Ovary (tissue), 3 donors: ENCODE results near the gene HERC4.

Experiments used
- EP300 ChIP-seq: sonication (generic); formaldehyde crosslinking; IDR thresholded peaks from one replicate; pipeline ENCODE4 v1.6.1; 2017; ENCODE audit warnings: antibody characterized with exemption
- POLR2A ChIP-seq: fragments of 450-650 bp; IDR thresholded peaks from one replicate; pipeline ENCODE4 v1.6.1; 2017; ENCODE audit warnings: antibody characterized with exemption, mild to moderate bottlenecking, moderate library complexity
- TF ChIP-seq, protein P1 (sequence below), 3 donors: fragments of 450-650 bp in 2 of 3; fragments of 200-600 bp in 1 of 3; IDR thresholded peaks; one replicate each; pipeline versions ENCODE4 v1.5.1 to v1.8.0; 2016 to 2022; ENCODE audit warnings: antibody characterized with exemption in 3 of 3, mild to moderate bottlenecking in 1 of 3
- donor health status: DM: no; HTN: no; CAD: no.

DNA sequence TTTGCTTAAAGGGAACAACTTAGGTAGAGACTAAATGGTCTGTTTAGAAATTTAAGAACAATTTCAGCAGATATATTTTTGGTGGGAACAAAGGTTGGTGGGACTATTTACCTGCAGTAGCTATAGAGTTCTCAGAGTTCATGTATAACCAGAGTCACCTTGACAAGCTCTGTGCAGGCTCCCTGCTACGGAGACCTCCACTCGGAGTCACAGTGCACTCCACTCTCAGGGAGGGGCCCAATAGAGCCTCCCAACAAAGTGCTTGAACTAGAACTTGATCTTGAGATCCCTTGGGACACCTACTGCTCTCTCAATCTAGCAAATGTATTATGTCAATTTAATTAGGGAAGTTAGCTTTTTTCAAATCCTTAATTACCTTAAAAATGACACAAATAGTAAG lies 36.5 kb upstream of the HERC4 start:
- TF ChIP-seq, protein P1, sequence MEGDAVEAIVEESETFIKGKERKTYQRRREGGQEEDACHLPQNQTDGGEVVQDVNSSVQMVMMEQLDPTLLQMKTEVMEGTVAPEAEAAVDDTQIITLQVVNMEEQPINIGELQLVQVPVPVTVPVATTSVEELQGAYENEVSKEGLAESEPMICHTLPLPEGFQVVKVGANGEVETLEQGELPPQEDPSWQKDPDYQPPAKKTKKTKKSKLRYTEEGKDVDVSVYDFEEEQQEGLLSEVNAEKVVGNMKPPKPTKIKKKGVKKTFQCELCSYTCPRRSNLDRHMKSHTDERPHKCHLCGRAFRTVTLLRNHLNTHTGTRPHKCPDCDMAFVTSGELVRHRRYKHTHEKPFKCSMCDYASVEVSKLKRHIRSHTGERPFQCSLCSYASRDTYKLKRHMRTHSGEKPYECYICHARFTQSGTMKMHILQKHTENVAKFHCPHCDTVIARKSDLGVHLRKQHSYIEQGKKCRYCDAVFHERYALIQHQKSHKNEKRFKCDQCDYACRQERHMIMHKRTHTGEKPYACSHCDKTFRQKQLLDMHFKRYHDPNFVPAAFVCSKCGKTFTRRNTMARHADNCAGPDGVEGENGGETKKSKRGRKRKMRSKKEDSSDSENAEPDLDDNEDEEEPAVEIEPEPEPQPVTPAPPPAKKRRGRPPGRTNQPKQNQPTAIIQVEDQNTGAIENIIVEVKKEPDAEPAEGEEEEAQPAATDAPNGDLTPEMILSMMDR (IDR thresholded peaks at IDR 0.05): no peak
- TF ChIP-seq EP300: no peak
- TF ChIP-seq POLR2A: no peak
